HepG2 (cell line): Measurements from ENCODE around the gene USB1.

ENCODE experiments used
- CREB1 ChIP-seq, 2 experiments: fragments of 450-650 bp in 1 of 2; IDR thresholded peaks; 2 replicates each; pipeline ENCODE4 v1.6.1; 2016 to 2017; ENCODE audit warnings: control low read depth in 1 of 2, mild to moderate bottlenecking in 1 of 2, missing compliant biosample characterization in 1 of 2, missing genetic modification characterization in 1 of 2
- REL ChIP-seq: sonication (generic); formaldehyde crosslinking; conservative IDR thresholded peaks from 2 replicates; pipeline ENCODE4 v1.8.0; 2022; ENCODE audit warnings: mild to moderate bottlenecking, missing genetic modification reagents, moderate library complexity
- SMC3 ChIP-seq: IDR thresholded peaks from 2 replicates; pipeline ENCODE4 v1.6.1; 2011; ENCODE audit warnings: low read length, improper control_type of control experiment
- ZNF652 ChIP-seq: IDR thresholded peaks from 2 replicates; pipeline ENCODE4 v1.6.1; 2016; ENCODE audit warnings: low read depth, borderline replicate concordance

GRCh38 chr16:57966986-57967385 lies 34.2 kb upstream of the USB1 start:
- TF ChIP-seq REL (CRISPR knock-in tag) (no peak), CREB1 (IDR thresholded peaks at IDR 0.05) (no peak), CREB1 (CRISPR knock-in tag; IDR thresholded peaks at IDR 0.05) (no peak), ZNF652 (no peak), SMC3 (no peak)
